NCI-H2227 (cell line): Measurements from ENCODE around the gene EML3.
"Not testable (repeated sequence)": the region's sequence is repeated elsewhere in the genome, so short reads cannot be mapped to it uniquely, and the experiment has no call there.

Experiments
- DNase-seq: peaks from one replicate; lab custom pipeline; 2025; ENCODE audit not compliant: unreplicated experiment; lab: John Stamatoyannopoulos, UW

Gene EML3

GRCh38 chr11:62601122-62601371, 11.5 kb downstream of the EML3 start:
- no peak for DNase-seq

GRCh38 chr11:62600367-62601121, 12.0 kb downstream of the EML3 start:
- no peak for DNase-seq

GRCh38 chr11:62599901-62600300, 12.7 kb downstream of the EML3 start:
- DNase-seq = no peak

- DNase-seq = peak; percentile 99
These were observed 13.4 kb downstream of the EML3 start for GRCh38 chr11:62599069-62599696.

GRCh38 chr11:62595124-62595523, 17.5 kb downstream of the EML3 start:
- no peak for DNase-seq

GRCh38 chr11:62593434-62594044, 19.0 kb downstream of the EML3 start:
- peak; percentile 78 for DNase-seq

- no peak for DNase-seq
These were observed 19.6 kb downstream of the EML3 start for GRCh38 chr11:62592989-62593421.

GRCh38 chr11:62592146-62592815, 20.3 kb downstream of the EML3 start:
- no peak for DNase-seq

GRCh38 chr11:62591448-62592145, 21.0 kb downstream of the EML3 start, which contains the start of gene TUT1:
Gene TUT1, minus strand, starts transcription at chr11:62591523. Its CDS starts 38 bp downstream, at chr11:62591485.
- DNase-seq = peak; percentile 99

- peak; percentile 26 for DNase-seq
These were observed 23.5 kb downstream of the EML3 start for GRCh38 chr11:62588966-62589637.

- DNase-seq = not testable (repeated sequence)
These were observed 27.2 kb downstream of the EML3 start for GRCh38 chr11:62585356-62585755.

- not testable (repeated sequence) for DNase-seq
These were observed 30.8 kb downstream of the EML3 start for GRCh38 chr11:62581735-62582134.

- no peak for DNase-seq
These were observed 31.4 kb downstream of the EML3 start for GRCh38 chr11:62580959-62581715.

GRCh38 chr11:62579252-62579651, 33.3 kb downstream of the EML3 start:
- no peak for DNase-seq

GRCh38 chr11:62578541-62578940, 34.0 kb downstream of the EML3 start:
- no peak for DNase-seq

GRCh38 chr11:62577046-62577714, 35.4 kb downstream of the EML3 start:
- DNase-seq = no peak

GRCh38 chr11:62575837-62576236, 36.7 kb downstream of the EML3 start:
- DNase-seq = no peak

- DNase-seq = peak; percentile 46
These were observed 37.4 kb downstream of the EML3 start for GRCh38 chr11:62575156-62575555.

GRCh38 chr11:62574363-62575071, 38.1 kb downstream of the EML3 start:
- peak; percentile 55 for DNase-seq
